ENCODE measurements around the gene ISOC1.

- TF ChIP-seq EZH2 (IDR thresholded peaks at IDR 0.05) (no peak), POLR2AphosphoS5 (IDR thresholded peaks at IDR 0.05; ENCODE audit: borderline replicate concordance, low read depth, low read length) (no peak), FOXP2 (optimal IDR thresholded peaks at IDR 0.05; ENCODE audit: control extremely low read depth, extremely low read length, insufficient read depth) (no peak)
These were observed 7.2 kb downstream of the ISOC1 start for GRCh38 chr5:129101794-129102193.

All from SK-N-MC (cell line).